Stimulated activated CD4-positive, alpha-beta T cell treated with anti-CD3 and anti-CD28 coated beads, Interleukin-1b, Interleukin-23, amount 100 ng/mL, for 4 hours (primary cell): ENCODE data around the gene PDE4D.

Experiments used
- DNase-seq, 2 donors: peaks; one replicate each; pipeline ENCODE4 v3.0.0-alpha.2; 2020; ENCODE audit warnings: low read depth in 2 of 2

The PDE4D gene

DNA sequence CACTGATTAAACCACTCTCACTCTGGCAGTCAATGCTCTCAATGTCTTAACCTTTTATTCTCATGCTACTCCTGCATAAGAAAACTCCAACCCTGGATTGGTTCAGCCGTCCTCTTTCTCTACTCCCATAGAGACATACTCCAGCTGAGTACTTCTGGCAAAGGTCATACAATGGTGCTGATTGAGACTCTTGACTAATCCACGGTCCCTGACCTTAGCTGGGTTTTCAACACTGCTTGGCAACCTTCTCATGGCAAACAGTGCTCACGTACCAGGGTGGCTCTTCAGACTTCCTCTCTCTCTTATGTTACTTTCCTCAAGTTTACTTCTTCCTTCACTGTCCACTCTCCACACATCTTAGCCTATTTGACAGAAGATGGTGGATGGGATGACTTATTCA, 963.0 kb downstream of the PDE4D start:
- DNase-seq: no peak

DNA sequence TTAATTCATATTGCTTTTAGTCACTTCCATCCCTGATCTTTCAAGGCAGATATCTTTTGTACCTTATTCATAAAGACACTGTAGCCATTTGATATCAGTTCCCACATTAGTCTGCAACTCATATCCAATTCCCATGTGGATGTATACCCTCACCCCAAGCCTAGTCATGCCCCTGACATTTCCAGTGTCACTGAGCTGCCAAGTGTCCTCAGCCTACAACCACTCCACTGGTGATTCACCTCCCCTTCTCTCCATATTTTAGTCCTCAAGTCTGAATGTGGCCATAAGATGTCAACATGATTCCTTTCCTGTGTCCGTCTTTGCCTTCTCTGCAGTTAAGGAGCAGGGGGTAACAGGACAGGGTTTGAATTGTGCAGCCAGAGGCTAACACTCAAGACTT, 963.8 kb downstream of the PDE4D start:
- DNase-seq: no peak

DNA sequence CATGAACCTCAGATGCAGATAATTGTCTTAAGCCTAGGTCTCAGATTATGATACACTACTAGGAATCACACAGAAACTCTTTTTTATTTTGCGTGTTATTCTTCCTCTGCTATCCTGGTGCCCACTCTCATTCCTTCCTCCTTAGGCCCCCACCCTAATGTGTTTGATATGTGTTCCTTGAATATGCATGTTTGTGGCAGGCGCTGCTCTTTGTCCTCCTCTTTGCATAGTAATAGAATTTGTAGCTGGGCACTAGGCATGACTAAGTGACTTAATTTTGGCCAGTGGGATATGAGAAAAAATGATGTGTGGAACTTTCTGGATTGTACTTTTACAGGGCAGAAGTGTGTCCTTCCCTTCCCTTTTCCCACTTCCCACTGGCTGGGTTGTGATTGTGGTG, 965.6 kb downstream of the PDE4D start:
- DNase-seq: no peak

DNA sequence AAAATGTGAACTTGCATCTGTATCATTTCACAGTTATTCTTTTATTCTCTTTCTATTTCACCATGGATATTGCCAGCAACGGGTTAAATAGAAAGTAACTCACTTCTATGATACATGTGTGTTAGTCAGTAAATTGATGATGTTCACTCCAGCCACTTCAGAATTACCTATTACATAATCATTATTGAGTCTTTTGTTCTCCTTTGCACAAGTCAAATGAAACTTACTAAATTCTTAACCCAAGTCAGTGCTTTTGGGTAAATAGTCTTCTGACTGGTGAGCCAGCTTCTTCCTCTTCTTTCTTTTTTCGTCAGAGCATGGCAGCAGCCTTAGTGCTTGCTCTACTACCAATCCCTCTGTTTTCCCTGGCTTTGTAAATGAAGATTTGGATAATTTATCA, 966.3 kb downstream of the PDE4D start:
- DNase-seq: no peak

DNA sequence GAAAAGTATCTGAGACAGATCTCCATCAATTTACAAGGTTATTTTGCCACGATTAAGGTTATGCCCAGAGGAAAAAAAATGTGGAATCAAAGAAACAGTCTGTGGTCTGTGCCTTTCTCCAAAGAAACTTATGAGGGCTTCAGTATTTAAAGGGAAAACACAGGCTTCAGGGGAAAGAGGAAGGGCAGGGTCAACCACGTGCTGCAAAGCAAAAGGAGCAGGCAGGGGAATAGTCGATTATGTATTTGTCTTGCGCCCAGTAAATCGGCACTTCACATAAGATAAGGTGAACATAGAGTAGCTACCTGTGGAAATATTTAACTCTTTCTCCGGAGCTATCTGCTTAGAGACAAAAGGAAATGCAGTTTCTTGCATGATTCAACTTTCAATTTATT, 967.0 kb downstream of the PDE4D start:
- no peak for DNase-seq

DNA sequence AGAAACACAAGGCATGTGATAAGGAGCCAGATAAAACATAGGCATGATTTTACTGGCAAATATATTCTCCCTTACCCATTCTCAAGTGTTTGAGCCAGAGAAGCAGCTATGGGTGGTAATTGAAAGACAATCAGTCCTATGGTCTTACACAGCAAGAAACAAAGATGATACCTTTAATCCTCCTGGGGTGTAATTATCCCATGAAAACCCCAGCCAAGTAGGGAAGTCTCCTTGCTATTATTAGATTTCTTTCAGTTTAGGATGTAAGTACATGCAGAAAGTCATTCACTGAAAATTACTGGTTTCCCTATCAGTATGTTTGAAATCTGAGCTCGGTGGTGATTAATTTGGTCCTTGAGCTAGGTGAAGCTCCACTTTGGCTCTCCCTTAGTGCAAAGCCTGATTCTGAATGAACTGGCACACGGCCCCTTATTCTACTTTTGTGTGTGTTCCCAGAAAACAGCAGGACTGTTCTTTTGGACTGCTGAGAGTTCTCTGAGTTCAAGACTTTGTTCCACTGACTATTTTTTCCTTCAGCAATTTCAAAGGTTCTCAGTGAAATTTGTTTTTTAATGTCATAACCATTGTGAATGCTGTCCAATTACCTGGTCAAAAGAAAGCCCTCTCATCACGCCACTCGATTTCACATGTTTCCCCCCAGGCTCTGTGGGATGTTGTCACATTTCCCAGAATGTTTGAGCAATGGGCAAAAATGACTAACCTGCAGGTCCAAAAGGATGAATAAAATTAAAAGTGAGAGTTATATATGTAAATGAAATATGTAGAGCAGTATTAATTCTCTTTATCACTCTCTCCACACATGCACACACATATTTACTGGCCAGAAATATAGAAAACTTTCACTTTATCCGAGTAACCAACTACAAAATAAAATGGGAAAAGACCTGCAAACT, 967.6 kb downstream of the PDE4D start:
- DNase-seq: no peak

DNA sequence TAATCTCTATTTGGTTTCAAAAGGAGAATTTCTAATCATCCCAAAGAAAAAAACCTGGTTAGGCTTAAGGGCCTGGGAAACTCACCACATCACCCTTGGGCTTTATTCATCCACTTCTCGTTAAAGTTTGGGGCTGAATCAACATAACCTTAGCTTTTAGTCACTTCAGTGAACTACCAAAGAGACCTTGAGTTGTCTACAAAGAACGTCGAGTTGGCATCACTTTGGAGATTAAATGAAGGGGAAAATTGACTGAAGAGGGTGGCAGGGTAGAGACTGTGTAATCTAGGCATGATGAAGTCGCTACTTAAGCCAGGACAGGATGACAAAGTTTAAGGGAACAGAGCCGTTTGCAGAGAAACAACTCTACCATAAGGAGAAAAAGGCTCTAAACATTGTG, 969.2 kb downstream of the PDE4D start:
- DNase-seq: no peak

DNA sequence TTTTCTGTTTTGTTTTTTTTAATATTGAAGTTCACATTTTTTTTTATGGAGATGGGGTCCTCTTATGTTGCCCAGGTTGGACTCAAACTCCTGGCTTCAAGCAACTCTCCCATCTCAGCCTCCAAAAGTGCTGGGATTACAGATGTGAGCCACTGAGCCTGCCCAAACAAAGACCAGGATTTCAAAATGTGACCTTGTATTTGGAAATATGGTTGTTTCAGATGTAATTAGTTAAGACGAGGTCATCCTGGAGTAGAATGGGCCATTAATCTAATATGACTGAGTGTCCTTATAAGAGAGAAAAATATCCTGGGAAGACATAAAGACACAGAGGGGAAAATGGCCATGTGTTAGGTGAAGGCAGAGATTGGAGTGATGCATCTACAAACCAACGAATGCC, 970.2 kb downstream of the PDE4D start:
- no peak for DNase-seq

DNA sequence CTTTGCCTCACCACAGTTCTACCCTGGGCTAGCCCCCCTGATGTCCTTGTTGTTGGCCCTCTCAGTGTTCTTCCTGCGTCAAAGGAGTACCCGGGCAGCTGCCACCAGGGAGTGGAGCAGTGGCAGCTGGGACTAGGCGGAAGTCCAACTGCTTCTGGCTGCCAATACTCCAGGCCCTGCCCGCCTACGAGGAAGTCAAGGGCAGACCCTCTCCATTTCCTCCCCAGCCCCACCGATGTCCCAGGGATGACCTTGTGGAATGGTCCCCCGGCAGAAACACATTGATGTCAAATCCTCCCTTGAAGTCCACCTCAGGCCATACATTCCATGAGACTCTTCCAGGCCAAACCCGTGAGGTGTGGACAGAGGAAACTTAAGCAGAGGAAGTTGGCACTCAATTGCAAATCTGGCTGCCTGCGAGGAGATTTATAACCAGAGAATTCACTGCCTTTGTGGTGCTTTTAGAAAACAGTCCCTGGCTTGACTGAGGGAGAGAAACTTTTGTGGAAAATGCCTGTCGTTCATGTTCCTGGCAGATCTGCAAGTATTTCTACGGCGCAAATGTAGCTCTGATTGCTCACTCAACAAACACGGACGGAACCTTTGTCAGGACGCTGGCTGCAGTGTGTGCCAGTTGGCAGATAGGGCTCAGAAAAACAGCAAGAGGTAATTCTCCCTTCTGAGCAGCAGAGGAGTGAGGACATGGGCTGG, 970.9 kb downstream of the PDE4D start:
- DNase-seq: no peak

DNA sequence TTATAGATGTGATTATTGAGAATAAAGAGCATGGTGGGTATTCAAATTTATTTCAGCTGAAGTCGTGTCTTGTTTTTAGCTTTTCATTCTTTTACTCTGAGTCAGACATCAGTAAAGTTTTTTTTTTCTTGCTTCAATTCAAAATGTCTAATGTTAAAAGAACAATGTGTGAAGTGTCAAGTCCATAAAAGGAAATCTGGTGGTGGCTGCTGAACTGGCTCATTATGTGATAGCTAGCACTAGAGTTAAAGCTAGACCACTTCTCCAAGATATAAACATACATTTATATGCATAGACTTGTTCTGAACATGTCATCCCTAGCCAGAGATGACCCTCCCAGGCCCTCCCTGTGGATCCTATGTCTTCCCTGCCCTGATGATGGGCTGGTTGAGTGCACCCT, 972.4 kb downstream of the PDE4D start:
- no peak for DNase-seq

DNA sequence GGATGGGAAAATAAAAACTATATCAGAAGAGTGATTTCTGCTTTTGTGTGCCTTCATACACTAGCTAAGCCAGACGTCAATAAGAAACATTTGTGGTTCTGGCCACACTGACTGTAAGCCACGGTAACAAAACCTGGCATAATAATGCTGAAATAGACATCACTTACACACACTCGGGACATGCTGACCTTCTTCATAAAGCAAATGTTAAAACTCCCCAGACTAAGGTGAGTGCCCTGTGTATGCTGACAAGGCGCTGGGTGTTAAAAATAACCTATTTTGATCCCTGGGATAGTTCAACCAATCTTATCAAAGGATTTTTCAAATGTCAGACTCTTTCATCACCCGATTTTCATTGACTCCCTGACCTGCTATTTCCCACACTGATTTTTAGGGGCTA, 973.7 kb downstream of the PDE4D start:
- DNase-seq: no peak
